HG03342 (cell line): ENCODE data around the gene SETD2.
"Not testable (repeated sequence)": the region's sequence is repeated elsewhere in the genome, so short reads cannot be mapped to it uniquely, and the experiment has no call there.

ENCODE experiments used
- ATAC-seq: cut with Tn5 transposase; IDR thresholded peaks from one replicate; pipeline ENCODE4 v1.9.1; 2021; ENCODE audit warnings: mild to moderate bottlenecking, moderate library complexity; ENCODE audit not compliant: unreplicated experiment

Gene SETD2, protein sequence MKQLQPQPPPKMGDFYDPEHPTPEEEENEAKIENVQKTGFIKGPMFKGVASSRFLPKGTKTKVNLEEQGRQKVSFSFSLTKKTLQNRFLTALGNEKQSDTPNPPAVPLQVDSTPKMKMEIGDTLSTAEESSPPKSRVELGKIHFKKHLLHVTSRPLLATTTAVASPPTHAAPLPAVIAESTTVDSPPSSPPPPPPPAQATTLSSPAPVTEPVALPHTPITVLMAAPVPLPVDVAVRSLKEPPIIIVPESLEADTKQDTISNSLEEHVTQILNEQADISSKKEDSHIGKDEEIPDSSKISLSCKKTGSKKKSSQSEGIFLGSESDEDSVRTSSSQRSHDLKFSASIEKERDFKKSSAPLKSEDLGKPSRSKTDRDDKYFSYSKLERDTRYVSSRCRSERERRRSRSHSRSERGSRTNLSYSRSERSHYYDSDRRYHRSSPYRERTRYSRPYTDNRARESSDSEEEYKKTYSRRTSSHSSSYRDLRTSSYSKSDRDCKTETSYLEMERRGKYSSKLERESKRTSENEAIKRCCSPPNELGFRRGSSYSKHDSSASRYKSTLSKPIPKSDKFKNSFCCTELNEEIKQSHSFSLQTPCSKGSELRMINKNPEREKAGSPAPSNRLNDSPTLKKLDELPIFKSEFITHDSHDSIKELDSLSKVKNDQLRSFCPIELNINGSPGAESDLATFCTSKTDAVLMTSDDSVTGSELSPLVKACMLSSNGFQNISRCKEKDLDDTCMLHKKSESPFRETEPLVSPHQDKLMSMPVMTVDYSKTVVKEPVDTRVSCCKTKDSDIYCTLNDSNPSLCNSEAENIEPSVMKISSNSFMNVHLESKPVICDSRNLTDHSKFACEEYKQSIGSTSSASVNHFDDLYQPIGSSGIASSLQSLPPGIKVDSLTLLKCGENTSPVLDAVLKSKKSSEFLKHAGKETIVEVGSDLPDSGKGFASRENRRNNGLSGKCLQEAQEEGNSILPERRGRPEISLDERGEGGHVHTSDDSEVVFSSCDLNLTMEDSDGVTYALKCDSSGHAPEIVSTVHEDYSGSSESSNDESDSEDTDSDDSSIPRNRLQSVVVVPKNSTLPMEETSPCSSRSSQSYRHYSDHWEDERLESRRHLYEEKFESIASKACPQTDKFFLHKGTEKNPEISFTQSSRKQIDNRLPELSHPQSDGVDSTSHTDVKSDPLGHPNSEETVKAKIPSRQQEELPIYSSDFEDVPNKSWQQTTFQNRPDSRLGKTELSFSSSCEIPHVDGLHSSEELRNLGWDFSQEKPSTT (N-terminal part only)

DNA sequence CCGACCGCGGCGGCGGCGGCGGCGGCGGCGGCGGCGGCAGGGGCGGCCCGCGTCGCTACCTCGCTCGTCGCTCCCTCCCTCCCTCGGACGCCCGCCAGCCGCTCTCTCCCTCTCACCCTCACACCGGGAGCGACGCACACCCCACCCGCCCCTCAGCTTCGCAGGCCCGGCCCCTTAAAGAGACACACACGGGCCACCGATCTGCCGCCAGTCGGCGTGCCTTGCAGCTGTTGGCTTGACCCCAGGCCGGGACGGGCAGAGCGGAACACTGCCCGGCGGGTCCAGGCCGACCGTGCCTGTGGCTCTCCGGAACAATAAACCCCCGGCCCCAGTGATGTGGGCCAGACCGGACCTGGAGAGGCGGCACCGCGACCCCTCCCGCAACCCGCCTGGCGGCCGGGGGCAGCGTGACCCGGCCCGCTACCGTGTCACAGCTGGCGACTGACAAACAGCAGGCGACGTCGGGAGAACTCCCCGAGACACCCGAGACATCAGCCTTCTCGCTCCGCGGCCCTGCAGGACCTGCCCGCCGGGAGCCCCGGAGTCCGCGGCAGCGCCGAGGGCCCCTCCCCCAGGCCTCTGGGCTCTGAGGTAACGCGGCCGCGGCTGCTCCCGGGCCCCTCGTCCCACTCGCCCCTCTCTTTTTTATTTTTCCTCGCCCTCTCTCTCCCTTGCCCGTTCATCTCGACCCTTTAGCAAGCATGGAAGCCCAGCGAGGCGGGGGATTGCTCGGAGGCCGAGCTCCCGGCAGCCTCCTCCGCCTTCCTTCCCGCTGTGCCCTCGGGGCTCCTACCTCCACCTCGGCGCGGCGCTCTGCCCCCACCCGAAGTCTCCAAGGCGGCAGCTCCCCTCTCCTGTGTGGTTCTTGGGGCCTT is at the start of gene SETD2:
Gene SETD2, minus strand, starts transcription at position 107 of the 875 bp plus-strand sequence. CDS start 189 bp downstream, outside the sequence.
- peak; percentile 65 for ATAC-seq

DNA sequence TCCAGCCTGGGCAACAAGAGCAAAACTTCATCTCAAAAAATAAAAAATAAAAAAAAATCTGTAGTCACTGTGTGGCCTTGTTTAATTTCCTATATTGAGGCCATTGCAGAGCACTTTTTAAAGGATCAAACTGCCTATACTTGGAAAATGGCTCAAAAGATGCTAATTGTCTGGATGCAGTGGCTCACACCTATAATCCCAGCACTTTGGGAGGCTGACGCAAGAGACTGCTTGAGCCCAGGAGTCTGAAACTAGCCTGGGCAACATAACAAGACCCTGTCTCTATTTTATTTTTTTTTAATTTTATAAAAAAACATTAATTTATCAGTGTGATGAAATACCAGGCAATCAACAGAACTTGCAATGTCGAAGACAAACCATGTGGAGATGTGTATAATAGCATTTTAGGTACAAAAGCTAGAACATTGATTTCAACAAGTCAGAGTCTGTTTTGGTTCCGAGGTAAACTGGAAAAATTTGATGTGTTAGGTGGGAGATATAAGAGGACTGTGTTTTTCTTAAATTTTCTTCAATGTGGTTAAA is 47.0 kb upstream of the SETD2 start:
- no peak for ATAC-seq

DNA sequence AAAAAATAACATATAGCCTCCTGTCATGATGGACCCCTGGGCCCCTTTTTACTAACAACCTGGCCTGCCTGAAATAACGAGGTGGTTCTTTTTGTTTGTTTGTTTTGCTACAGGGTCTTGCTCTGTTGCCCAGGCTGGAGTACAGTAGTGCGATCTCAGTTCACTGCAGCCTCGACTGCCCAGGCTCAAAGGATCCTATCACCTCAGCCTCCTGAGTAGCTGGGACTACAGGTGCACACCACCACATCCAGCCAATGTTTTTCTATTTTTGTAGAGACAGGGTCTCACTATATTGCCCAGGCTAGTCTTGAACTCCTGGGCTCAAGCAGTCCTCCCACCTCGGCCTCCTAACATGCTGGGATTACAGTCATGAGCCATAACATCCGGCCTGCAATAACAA is 42.1 kb upstream of the SETD2 start:
- ATAC-seq = not testable (repeated sequence)

DNA sequence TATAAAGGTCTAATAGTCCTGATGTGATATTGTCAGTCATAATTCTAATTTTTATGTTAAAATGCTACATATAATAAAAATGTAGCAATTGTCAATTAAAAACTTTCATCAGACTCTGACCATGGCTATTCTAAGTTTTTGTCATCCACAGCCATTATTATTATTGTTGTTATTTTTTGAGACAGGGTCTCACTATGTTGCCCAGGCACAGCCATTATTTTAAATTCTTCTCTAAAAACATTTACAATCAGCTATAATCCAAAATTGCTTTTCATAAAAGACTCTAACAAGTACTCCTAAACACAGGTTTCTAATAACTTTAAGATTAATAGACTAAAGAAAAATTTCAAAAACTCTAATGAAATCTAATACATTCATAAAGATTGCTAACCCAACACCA is 41.0 kb upstream of the SETD2 start:
- ATAC-seq = no peak

DNA sequence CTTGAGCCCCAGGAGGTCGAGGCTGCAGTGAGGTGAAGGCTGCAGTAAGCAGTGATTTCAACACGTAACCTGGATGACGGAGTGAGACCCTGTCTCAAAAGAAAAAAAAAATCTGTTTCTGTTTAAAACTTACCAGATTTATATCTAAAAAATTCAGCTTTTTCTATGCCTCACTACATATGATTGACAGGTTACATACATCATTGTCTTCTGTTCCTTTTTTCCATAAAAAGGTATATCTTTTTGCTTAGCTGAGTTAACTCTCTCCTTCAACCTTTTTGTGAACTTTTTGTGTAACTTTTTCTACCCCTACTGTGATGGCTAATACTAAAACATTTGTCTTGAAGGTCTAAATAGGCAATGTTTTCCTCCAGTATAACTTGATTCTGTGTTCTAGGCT is 38.6 kb upstream of the SETD2 start:
- ATAC-seq = no peak

DNA sequence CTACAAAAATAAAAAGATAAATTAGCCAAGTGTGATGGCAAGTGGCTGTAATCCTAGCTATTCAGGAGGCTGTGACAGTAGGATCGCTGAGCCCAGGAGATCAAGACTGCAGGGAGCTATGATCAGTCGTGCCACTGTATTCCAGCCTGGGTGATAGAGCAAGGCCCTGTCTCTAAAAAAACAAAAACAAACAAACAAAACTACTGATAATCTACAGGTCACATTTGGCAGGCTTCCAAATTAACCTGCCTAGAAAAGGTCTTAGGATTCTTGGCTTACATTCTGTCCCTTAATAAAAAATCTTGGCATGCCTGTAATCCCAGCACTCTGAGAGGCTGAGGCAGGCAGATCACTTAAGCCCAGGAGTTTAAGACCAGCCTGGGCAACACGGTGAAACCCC is 33.4 kb upstream of the SETD2 start:
- no peak for ATAC-seq

DNA sequence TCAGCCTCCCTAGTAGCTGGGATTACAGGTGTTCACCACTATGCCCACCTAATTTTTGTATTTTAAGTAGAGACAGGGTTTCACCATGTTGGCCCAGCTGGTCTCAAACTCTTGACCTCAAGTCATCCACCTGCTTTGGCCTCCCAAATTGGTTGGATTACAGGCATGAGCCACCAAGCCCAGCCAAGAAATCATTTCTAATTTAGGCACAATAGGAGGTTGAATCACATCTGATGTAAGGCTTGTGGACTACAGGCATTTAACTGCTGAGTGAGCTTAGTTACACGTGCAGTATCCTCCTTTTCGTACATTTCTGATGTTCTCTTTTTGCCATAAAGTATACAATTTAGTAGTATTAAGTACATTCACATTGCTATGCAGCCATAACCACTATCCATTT is 31.1 kb upstream of the SETD2 start:
- ATAC-seq = no peak

DNA sequence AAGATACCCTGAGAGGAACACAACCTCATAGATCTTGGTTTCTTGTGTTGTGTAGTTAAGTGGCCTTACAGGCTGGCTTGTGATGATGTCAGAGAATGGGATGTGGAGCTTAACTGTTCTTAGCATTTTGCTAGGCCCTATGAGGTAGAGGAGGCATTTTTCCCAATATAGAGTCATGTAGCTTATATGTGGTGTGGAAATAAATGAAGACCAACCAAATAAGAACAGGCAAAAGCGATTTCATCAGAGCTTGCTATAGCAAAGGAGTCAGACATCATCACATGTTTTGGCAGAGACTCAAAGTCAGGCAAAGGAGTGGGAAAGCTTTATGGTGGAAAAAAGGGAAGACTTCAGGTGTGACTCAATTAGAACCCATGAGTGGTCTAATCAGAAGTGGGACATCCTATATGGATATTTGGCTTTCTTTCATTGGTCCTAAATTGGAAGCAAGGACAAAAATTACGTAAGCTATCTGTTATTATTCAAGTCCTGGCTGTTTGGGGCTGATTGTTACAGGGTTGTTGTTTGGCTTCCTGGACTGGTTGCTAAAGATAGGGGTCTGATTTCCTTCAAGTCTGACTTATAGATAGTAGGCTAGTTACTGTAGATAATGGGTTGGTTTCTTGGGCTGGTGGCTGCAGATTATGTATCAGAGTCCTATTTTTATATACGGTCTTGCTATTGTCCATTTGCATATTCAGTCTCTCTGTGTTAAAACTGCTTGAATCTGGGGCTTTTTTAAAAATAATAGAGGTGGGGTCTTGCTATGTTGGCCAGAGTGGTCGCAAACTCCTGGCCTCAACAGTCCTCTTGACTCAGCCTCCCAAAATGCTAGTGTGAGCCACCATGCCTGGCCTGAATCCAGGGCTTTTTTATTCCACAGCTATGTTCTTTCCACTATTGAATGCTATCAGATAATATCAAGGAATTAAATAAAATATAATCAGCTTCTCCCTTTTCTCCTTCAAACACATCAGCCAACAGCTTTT is 30.3 kb upstream of the SETD2 start:
- ATAC-seq = no peak

DNA sequence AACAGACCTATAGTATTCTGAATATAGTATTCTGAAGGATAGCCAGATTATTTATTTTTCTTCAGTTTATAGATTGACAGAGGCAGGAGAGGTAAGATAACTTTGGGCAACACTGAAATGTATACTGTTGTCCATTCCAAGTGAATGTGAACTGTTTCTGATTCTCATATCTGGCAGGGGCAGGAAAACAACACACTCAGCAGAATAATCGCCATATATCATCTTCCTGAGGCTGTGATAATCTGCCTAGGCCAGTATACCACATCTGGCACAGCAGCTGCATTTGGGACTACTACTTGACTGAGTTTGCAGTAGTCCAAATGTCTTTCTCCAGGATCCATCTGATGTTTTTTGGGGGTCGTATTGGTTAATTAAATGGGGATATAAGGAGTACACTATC is 22.4 kb upstream of the SETD2 start:
- no peak for ATAC-seq

DNA sequence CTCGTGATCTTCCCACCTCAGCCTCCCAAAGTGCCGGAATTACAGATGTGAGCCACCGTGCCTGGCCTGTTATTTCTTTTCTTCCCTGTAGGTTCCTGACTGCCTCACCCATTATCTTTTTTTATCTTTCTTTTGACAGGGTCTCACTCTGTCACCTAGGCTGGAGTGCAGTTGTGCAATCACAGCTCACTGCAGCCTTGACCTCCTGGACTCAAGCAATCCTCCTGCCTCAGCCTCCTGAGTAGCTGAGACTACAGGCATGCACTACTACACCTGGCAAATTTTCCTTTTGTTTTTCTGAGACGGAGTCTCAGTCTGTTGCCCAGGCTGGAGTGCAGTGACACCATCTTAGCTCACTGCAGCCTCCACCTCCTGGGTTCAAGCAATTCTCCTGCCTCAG is 17.8 kb upstream of the SETD2 start:
- ATAC-seq = not testable (repeated sequence)

DNA sequence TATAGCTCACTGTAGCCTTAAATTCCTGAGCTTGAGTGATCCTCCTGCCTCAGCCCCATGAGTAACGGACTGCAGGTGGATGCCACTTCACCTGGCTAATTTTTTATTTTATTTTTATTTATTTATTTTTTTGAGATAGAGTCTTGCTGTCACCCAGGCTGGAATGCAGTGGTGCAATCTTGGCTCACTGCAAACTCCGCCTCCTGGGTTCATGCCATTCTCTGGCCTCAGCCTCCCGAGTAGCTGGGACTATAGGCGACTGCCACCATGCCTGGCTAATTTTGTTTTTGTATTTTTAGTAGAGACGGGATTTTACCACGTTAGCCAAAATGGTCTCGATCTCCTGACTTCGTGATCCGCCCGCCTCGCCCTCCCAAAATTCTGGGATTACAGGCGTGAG is 16.1 kb upstream of the SETD2 start:
- not testable (repeated sequence) for ATAC-seq

DNA sequence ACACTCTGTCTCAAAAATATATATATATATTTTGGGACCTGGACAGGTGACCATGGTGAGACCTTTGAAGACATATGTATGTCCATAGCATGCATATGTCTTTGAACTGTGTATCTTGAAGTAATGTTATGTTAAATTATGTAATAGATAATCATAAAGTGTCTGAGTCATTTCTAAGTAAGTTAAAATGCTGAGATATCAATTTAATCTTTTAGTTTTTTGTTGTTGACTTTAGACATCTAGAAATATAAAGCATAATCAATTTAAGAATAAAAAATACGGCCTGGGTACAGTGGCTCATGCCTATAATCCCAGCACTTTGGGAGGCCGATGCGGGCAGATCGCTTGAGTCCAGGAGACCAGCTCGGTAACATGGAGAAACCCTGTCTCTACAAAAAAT is 12.7 kb upstream of the SETD2 start:
- ATAC-seq = no peak

DNA sequence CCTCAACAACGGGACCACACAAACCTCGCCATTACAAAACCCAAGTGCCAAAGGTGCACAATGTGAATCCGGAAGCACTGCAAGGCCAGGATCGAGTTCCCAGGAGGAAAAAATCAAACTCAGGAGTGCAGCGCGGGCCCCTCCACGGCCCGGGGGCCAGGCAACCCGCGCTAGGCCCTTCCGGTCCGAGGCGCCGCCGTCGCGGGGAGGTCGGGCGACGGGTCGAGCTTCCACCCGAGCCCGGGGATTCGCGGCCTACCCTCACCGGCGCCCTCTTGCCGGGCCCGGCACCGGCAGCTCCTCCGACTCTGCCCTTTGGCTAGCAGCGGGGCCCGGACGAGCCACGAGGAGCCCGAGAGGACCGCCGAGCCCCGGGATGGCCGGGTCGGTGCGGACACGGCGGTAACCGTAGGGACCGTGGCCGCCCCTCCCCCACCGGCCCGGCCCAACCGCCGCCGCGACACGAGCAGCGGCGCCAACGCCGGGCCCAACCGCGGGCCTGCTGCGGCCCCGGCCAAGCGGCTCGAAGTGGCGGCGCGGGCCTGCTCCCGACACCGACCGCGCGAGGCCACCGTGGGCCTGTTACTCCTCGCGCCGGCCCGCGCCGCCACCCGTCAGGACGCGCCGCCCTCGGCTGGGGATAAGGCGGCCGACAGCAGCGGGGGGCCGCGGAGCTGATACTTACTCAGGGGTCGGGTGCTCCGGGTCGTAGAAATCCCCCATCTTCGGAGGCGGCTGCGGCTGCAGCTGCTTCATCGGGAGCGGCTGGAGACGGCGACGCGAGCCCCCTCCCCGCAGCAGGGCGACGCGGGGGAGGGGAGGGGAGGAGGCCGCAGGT is 525 bp downstream of the SETD2 start:
- ATAC-seq = peak; percentile 18

DNA sequence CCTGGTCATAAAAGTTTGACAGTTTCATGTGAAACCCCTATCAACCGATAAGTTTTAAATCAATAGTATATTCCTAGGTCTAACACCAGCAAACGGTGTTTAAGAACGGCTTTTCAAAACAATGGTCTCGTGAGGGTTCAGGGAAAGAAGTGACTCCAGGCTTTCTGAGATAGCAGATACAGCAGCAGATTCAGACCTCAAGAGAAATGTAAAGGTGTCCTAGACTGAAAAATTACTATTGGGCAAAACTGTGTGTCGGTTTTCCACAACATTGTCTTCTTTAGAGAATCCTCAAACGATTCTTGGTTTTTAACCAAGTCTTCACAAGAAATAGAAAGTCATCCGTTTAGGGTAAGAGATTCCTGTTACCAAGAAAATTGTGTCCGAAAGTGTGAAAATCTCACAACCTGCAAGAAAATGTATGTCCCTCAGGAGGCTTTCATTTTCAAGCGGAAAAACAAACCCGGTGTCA is 1.2 kb downstream of the SETD2 start:
- no peak for ATAC-seq

DNA sequence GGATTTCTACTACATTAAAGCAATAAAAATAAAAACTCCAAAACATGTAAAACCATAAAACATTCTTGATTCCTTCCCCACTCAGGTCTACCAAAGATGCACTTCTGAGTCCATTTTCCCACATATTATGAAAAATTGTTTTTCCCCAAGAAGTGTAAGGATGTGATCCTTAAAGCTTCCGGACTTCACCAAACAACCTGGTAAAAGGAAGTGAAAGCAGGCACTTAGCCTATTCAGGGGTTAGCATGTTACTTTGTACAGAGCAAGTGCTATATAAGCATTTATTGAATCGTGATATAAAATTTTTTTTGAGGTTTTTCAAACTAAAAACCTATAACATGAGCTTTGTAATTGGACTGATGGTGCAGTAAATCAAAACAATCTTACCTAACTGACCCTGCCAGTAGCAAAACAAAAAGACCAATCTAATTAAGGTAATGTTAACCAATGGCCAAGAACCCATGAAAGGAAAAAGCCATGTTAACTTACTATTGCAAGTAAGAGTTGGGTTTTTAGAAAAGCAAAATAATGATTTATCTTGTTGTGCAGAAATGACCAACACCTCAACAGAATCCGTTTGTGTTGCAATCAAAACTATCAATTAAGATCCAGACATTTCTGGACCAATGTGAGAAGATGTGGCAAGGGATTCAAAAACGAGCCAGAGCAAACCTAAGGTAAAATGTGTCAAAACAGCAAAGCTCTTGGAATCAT is 1.8 kb downstream of the SETD2 start:
- no peak for ATAC-seq

DNA sequence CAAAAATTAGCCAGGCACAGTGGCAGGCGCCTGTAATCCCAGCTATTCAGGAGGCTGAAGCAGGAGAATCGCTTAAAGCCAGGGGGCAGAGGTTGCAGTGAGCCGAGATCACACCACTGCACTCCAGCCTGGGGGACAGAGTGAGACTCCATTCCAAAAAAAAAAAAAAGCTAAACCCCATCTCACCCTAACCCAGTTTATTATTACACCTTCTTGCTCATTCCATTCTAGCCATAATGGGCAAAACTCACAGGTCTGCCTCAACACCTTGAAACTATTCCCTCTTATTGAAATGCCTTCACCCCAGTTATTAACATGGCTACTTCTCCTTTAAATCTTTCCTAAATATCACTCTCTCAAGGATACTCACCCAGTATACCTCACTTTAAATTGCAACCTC is 4.1 kb downstream of the SETD2 start:
- no peak for ATAC-seq

DNA sequence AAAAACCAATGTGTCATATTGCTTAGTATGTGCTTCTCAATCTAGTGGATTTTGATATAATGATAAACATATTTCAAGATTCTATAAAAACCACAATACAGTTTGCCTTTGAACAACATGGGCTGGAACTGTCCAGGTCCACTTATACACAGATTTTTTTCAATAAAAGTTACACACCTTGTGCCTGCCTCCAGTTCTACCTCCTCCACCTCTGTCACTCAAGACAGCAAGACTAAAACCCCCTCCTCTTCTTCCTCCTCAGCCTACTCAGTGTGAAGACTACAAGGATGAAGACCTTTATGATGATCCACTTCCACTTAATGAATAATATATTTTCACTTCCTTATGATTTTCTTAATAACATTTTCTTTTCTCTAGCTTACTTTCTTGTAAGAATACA is 5.7 kb downstream of the SETD2 start:
- no peak for ATAC-seq
